WTC11 (cell line): Measurements from ENCODE around the gene EML6. TPM values are rescaled to one million over a fixed set of nuclear protein-coding genes. Genes with fewer than 3 reads are reported as not detected.
A peak's percentile ranks its signal among the peaks of the same experiment; 100 is the strongest.

ENCODE experiments used
- ATAC-seq: fragments of 200-7000 bp; cut with Tn5 transposase; 2 replicates; pipeline ENCODE4 v1.10.0; 2021; ENCODE audit warnings: mild to moderate bottlenecking, moderate library complexity
- CTCF ChIA-PET: fragments of 300-600 bp; sonication (Branson Sonifier 250); formaldehyde crosslinking; loops from one replicate; lab custom pipeline; 2021; ENCODE audit warnings: antibody characterized with exemption; lab: Charles Lee
- POLR2A ChIA-PET: fragments of 350-600 bp; sonication (Branson Sonifier 250); formaldehyde crosslinking; loops from one replicate; lab custom pipeline; 2021; ENCODE audit warnings: antibody characterized with exemption; lab: Charles Lee
- DNase-seq: peaks from one replicate; pipeline ENCODE4 v3.0.0; 2021; ENCODE audit warnings: low spot score
- H3K27ac Mint-ChIP-seq: 2 replicates; pipeline ENCODE4 v1.8.0; 2021; ENCODE audit warnings: mixed read lengths
- H3K27me3 Mint-ChIP-seq: 2 replicates; pipeline ENCODE4 v1.8.0; 2021; ENCODE audit warnings: low read depth, mild to moderate bottlenecking, moderate library complexity, mixed read lengths
- H3K36me3 Mint-ChIP-seq: 2 replicates; pipeline ENCODE4 v1.8.0; 2021; ENCODE audit warnings: mixed read lengths
- H3K4me1 Mint-ChIP-seq: 2 replicates; pipeline ENCODE4 v1.8.0; 2022; ENCODE audit warnings: mixed read lengths
- H3K4me3 Mint-ChIP-seq: 2 replicates; pipeline ENCODE4 v1.8.0; 2021; ENCODE audit warnings: mild to moderate bottlenecking, moderate library complexity, mixed read lengths
- H3K9me3 Mint-ChIP-seq: 2 replicates; pipeline ENCODE4 v1.8.0; 2021; ENCODE audit warnings: mixed read lengths
- ATF2 ChIP-seq: sonication (generic); formaldehyde crosslinking; IDR thresholded peaks from 2 replicates; pipeline ENCODE4 v1.8.1; 2022; ENCODE audit warnings: low read depth, missing genetic modification reagents, borderline replicate concordance
- ATF3 ChIP-seq: sonication (generic); formaldehyde crosslinking; conservative IDR thresholded peaks from 2 replicates; pipeline ENCODE4 v1.8.1; 2022; ENCODE audit warnings: mild to moderate bottlenecking, missing genetic modification reagents
- ETV6 ChIP-seq: sonication (generic); formaldehyde crosslinking; IDR thresholded peaks from 2 replicates; pipeline ENCODE4 v1.8.1; 2022; ENCODE audit warnings: mild to moderate bottlenecking, missing genetic modification reagents
- GTF2I ChIP-seq: fragments of 250-450 bp; sonication (Bioruptor Pico); conservative IDR thresholded peaks from 2 replicates; pipeline ENCODE4 v1.4.0; 2021; ENCODE audit warnings: mild to moderate bottlenecking
- JAZF1 ChIP-seq: fragments of 250-450 bp; sonication (Bioruptor Pico); IDR thresholded peaks from 2 replicates; pipeline ENCODE4 v1.9.0; 2021; ENCODE audit warnings: moderate library complexity, mild to moderate bottlenecking, inconsistent platforms
- MLX ChIP-seq: sonication (generic); formaldehyde crosslinking; IDR thresholded peaks from 2 replicates; pipeline ENCODE4 v1.8.1; 2023; ENCODE audit warnings: mild to moderate bottlenecking, missing genetic modification reagents, moderate library complexity
- MYBL2 ChIP-seq: sonication (generic); formaldehyde crosslinking; IDR thresholded peaks from 2 replicates; pipeline ENCODE4 v1.8.1; 2023; ENCODE audit warnings: mild to moderate bottlenecking, moderate library complexity, missing genetic modification reagents
- NFE2L1 ChIP-seq: sonication (generic); formaldehyde crosslinking; IDR thresholded peaks from 2 replicates; pipeline ENCODE4 v1.8.1; 2023; ENCODE audit warnings: missing genetic modification reagents
- RELA ChIP-seq: sonication (generic); formaldehyde crosslinking; IDR thresholded peaks from 2 replicates; pipeline ENCODE4 v1.8.1; 2022; ENCODE audit warnings: missing genetic modification reagents, mild to moderate bottlenecking, borderline replicate concordance
- SMAD3 ChIP-seq: sonication (generic); formaldehyde crosslinking; IDR thresholded peaks from 2 replicates; pipeline ENCODE4 v1.8.0; 2022; ENCODE audit warnings: missing genetic modification reagents, mild to moderate bottlenecking, borderline replicate concordance
- SMAD4 ChIP-seq: sonication (generic); formaldehyde crosslinking; IDR thresholded peaks from 2 replicates; pipeline ENCODE4 v1.8.0; 2022; ENCODE audit warnings: mild to moderate bottlenecking, missing genetic modification reagents
- TP53 ChIP-seq: sonication (generic); formaldehyde crosslinking; IDR thresholded peaks from 2 replicates; pipeline ENCODE4 v1.8.1; 2023; ENCODE audit warnings: mild to moderate bottlenecking, missing genetic modification reagents
- USF2 ChIP-seq: sonication (generic); formaldehyde crosslinking; IDR thresholded peaks from 2 replicates; pipeline ENCODE4 v1.8.1; 2023; ENCODE audit warnings: mild to moderate bottlenecking, missing genetic modification reagents, moderate library complexity
- ZBTB43 ChIP-seq: sonication (generic); formaldehyde crosslinking; IDR thresholded peaks from 2 replicates; pipeline ENCODE4 v1.8.1; 2023; ENCODE audit warnings: mild to moderate bottlenecking, missing genetic modification reagents
- ZNF232 ChIP-seq: sonication (generic); formaldehyde crosslinking; IDR thresholded peaks from 2 replicates; pipeline ENCODE4 v1.8.0; 2022; ENCODE audit warnings: mild to moderate bottlenecking, missing genetic modification reagents
- ZNF317 ChIP-seq: sonication (generic); formaldehyde crosslinking; IDR thresholded peaks from 2 replicates; pipeline ENCODE4 v1.8.1; 2023; ENCODE audit warnings: low read depth, mild to moderate bottlenecking, moderate library complexity, missing genetic modification reagents, borderline replicate concordance
- total RNA-seq: library from RNA; stranded (reverse); gene quantifications from 3 replicates; pipeline ENCODE4 v1.2.3, GENCODE V29; 2021
- TF ChIP-seq, protein P1 (sequence below): fragments of 250-450 bp; sonication (Bioruptor Pico); IDR thresholded peaks from 2 replicates; pipeline ENCODE4 v1.8.0; 2021; ENCODE audit warnings: mild to moderate bottlenecking
- TF ChIP-seq, protein P2 (sequence below): sonication (generic); formaldehyde crosslinking; IDR thresholded peaks from 2 replicates; pipeline ENCODE4 v1.8.0; 2022; ENCODE audit warnings: missing genetic modification reagents

The EML6 gene
- total RNA-seq, 1 experiment from 2014 or later = 2.1 TPM

DNA sequence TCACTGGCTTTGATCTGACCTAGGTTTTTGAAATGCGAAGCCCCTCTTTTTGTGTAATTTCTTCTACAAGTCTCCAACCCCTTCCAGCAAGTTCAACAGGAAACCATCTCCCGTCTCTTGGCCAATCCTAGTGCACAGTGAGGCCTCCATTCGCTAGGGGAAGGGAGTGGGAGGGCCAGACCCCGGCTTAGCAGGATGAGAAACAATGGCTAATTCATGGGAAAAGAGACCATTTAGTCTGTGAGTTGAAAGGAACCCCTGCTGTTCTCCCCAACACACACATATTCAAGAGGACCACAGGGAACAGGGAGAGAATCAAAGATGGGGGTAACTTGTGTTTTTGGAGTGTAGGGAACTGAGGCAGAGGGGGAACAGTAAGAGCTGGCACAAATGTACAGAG is 243.8 kb downstream of the EML6 start:
- no peak overlapping the region for H3K27ac Mint-ChIP-seq
- peaks cover 47% of the 10 kb centered on the region for H3K4me1 Mint-ChIP-seq
- DNase-seq = no peak
- no peak overlapping the region for H3K4me3 Mint-ChIP-seq
- ATAC-seq = peak; percentile 52
- CTCF ChIA-PET = no interaction called here
- H3K9me3 Mint-ChIP-seq = peaks cover 13% of the 10 kb centered on the region
- TF ChIP-seq SMAD4 (no peak), ATF2 (CRISPR knock-in tag) (no peak), ETV6 (CRISPR knock-in tag) (no peak), GTF2I (no peak), MLX (no peak), ZNF317 (CRISPR knock-in tag) (no peak), MYBL2 (no peak), RELA (CRISPR knock-in tag) (no peak)
- POLR2A ChIA-PET = no interaction called here
- H3K36me3 Mint-ChIP-seq = peaks cover 31% of the 10 kb centered on the region
- H3K27me3 Mint-ChIP-seq = no peaks in the 10 kb centered on the region

- Mint-ChIP-seq H3K4me3 (no peak overlapping the region), H3K36me3 (peaks cover 31% of the 10 kb centered on the region)
- peak; percentile 8; the same call in 1 of the 2 replicates for ATAC-seq
- no peak for TF ChIP-seq NFE2L1 (CRISPR knock-in tag)
- no peak for TF ChIP-seq ZNF232 (CRISPR knock-in tag)
- TF ChIP-seq, protein P1, sequence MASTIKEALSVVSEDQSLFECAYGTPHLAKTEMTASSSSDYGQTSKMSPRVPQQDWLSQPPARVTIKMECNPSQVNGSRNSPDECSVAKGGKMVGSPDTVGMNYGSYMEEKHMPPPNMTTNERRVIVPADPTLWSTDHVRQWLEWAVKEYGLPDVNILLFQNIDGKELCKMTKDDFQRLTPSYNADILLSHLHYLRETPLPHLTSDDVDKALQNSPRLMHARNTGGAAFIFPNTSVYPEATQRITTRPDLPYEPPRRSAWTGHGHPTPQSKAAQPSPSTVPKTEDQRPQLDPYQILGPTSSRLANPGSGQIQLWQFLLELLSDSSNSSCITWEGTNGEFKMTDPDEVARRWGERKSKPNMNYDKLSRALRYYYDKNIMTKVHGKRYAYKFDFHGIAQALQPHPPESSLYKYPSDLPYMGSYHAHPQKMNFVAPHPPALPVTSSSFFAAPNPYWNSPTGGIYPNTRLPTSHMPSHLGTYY = no peak
- TF ChIP-seq JAZF1 (CRISPR knock-in tag) = no peak
- no peak for TF ChIP-seq SMAD3
- TF ChIP-seq USF2 (CRISPR knock-in tag) = no peak
- TF ChIP-seq ZBTB43 = no peak
- TF ChIP-seq, protein P2, sequence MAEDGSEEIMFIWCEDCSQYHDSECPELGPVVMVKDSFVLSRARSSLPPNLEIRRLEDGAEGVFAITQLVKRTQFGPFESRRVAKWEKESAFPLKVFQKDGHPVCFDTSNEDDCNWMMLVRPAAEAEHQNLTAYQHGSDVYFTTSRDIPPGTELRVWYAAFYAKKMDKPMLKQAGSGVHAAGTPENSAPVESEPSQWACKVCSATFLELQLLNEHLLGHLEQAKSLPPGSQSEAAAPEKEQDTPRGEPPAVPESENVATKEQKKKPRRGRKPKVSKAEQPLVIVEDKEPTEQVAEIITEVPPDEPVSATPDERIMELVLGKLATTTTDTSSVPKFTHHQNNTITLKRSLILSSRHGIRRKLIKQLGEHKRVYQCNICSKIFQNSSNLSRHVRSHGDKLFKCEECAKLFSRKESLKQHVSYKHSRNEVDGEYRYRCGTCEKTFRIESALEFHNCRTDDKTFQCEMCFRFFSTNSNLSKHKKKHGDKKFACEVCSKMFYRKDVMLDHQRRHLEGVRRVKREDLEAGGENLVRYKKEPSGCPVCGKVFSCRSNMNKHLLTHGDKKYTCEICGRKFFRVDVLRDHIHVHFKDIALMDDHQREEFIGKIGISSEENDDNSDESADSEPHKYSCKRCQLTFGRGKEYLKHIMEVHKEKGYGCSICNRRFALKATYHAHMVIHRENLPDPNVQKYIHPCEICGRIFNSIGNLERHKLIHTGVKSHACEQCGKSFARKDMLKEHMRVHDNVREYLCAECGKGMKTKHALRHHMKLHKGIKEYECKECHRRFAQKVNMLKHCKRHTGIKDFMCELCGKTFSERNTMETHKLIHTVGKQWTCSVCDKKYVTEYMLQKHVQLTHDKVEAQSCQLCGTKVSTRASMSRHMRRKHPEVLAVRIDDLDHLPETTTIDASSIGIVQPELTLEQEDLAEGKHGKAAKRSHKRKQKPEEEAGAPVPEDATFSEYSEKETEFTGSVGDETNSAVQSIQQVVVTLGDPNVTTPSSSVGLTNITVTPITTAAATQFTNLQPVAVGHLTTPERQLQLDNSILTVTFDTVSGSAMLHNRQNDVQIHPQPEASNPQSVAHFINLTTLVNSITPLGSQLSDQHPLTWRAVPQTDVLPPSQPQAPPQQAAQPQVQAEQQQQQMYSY (CRISPR knock-in tag) = no peak
- no peak for TF ChIP-seq ATF3 (CRISPR knock-in tag)
- no peak for TF ChIP-seq TP53
- TF ChIP-seq, all 79 proteins: peak for 0
- CTCF ChIA-PET = interaction anchor here (1.0 kb wide), 1 partner anchor 68 kb away, joined by 3 read pairs; no protein-coding TSS in a partner anchor
- Mint-ChIP-seq H3K4me1 (peaks cover 47% of the 10 kb centered on the region), H3K27ac (no peak overlapping the region), H3K27me3 (no peaks in the 10 kb centered on the region), H3K9me3 (peaks cover 13% of the 10 kb centered on the region)
- DNase-seq = no peak
- POLR2A ChIA-PET = no interaction called here
Measured at GRCh38 chr2:54967759-54968365, 244.4 kb downstream of the EML6 start.
